NB4 (cell line): ENCODE results near the gene CLECL1.
A peak's percentile ranks its signal among the peaks of the same experiment; 100 is the strongest.

Experiments
- DNase-seq: peaks from one replicate; pipeline ENCODE4 v3.0.0; 2010; ENCODE audit warnings: low read depth
- H3K4me3 ChIP-seq: one replicate; pipeline ENCODE4 v1.5.1; 2011; ENCODE audit warnings: mild to moderate bottlenecking, low read depth, low read length, moderate library complexity
- MYC ChIP-seq: IDR thresholded peaks from 2 replicates; pipeline ENCODE4 v1.6.1; 2011; ENCODE audit warnings: low read depth, low read length
- POLR2A ChIP-seq: IDR thresholded peaks from 2 replicates; pipeline ENCODE4 v1.6.1; 2011; ENCODE audit warnings: mild to moderate bottlenecking; ENCODE audit not compliant: insufficient read length; ENCODE audit errors: extremely low read depth
- TF ChIP-seq, protein P1 (sequence below): IDR thresholded peaks from one replicate; pipeline ENCODE4 v1.5.1; 2012; ENCODE audit warnings: low read depth, low read length
- TF ChIP-seq, protein P2 (sequence below): IDR thresholded peaks from 2 replicates; pipeline ENCODE4 v1.6.1; 2011; ENCODE audit warnings: low read depth, low read length

The CLECL1 gene

DNA sequence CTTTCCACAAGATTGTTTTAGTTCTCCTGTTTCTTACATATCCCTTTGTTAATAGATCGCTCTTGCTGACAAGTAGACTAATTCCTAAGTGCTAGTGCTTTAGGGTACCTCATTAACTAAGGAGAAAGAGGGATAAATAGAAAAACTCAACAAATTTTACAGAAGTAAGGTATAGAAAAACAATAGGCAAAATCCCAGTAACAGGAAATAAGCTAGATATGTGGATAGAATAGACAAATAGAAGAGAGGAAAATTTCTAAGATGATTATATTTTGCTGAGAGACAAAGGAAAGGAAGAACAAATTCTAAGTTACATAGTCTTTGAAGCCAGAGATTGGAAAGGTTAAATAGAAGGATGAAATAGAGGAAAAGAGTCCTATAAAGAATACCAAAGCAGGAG lies 26.8 kb upstream of the CLECL1 start:
- TF ChIP-seq MYC (no peak), POLR2A (no peak)
- TF ChIP-seq, protein P1, sequence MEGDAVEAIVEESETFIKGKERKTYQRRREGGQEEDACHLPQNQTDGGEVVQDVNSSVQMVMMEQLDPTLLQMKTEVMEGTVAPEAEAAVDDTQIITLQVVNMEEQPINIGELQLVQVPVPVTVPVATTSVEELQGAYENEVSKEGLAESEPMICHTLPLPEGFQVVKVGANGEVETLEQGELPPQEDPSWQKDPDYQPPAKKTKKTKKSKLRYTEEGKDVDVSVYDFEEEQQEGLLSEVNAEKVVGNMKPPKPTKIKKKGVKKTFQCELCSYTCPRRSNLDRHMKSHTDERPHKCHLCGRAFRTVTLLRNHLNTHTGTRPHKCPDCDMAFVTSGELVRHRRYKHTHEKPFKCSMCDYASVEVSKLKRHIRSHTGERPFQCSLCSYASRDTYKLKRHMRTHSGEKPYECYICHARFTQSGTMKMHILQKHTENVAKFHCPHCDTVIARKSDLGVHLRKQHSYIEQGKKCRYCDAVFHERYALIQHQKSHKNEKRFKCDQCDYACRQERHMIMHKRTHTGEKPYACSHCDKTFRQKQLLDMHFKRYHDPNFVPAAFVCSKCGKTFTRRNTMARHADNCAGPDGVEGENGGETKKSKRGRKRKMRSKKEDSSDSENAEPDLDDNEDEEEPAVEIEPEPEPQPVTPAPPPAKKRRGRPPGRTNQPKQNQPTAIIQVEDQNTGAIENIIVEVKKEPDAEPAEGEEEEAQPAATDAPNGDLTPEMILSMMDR = no peak
- TF ChIP-seq, protein P2, sequence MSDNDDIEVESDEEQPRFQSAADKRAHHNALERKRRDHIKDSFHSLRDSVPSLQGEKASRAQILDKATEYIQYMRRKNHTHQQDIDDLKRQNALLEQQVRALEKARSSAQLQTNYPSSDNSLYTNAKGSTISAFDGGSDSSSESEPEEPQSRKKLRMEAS = no peak
- no peak overlapping the region for H3K4me3 ChIP-seq
- no peak for DNase-seq

DNA sequence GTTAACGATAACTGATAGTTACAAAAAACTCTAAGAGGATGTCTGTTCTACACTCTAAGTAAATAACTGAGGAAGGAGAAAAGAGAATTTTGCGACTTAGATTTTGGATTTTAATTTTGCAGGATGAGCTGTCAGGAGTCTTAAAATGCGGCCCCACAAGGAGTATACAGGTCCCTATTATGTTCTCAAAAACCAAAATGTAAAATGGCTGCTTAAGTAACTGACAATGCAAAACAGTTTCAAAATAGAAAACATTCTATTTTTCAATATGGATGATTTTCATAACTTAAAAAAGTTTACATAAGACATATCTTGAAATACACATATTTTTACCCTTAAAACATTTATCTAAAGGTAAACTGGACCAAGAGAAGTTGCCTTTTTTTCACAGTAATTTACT lies 25.2 kb upstream of the CLECL1 start:
- peak overlapping the region; percentile 12 for H3K4me3 ChIP-seq
- DNase-seq = no peak
- TF ChIP-seq POLR2A = no peak
- TF ChIP-seq, protein P1 = no peak
- no peak for TF ChIP-seq MYC

DNA sequence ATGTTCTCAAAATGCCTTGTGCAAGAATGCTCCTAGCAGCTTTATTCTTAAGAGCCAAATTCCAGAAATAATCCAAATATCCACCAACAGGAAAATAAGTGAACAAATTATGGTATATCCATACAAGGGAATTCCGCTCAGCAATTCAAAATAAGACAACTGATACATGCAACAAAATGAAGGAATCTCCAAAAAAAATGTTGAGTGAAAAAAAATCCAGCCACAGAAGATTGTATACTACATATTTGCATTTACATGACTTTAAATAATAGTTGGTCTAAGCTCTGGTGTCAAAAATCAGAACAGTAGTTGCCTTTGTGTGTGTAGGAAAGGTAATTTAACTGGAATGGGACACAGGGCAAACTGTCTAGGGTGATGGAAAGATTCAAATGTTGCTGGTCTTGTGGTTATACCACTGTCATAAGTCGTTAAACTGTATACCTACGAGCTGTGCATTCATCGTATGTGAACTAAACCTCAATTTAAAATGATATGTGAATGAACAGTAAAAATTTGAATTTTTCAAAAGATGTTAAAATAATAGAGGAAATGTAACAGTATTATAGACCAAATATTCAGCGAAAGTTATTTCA lies 24.6 kb upstream of the CLECL1 start:
- no peak overlapping the region for H3K4me3 ChIP-seq
- TF ChIP-seq, protein P1 = no peak
- no peak for DNase-seq

DNA sequence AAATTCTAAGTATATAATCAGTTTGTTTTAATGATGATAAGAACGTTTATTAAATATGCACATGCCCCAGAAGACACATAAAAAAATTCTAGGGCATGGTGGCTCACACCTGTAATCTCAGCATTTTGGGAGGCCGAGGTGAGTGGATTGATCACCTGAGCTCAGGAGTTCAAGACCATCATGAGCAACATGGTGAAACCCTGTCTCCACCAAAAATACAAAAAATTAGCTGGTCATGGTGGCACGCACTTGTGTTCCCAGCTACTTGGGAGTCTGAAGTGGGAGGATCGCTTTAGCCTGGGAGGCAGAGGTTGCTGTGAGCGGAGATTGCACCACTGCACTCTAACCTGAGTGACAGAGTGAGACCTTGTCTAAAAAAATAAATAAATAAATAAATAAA lies 23.8 kb upstream of the CLECL1 start:
- no peak for DNase-seq
- TF ChIP-seq, protein P1 = no peak
- TF ChIP-seq, protein P2 = no peak
- TF ChIP-seq POLR2A (no peak), MYC (no peak)
- no peak overlapping the region for H3K4me3 ChIP-seq

DNA sequence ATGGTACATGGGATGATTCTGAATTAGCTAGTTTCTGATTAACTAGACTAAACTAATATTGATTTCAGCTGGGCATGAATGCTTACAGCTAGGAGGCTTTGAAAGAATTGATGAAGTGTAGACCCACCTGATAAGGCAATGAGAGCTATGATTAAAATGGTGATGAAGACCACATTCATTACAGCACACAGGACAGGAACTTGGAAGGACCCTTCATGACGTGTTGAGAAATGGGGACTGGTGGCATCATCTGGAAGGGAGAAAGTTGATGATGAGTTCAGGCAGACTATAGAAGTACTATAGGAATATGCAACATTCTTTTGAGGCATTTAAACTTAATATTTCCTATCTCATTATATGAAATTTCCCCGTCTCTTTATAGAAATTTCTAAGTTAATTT lies 23.3 kb upstream of the CLECL1 start:
- H3K4me3 ChIP-seq = no peak overlapping the region

DNA sequence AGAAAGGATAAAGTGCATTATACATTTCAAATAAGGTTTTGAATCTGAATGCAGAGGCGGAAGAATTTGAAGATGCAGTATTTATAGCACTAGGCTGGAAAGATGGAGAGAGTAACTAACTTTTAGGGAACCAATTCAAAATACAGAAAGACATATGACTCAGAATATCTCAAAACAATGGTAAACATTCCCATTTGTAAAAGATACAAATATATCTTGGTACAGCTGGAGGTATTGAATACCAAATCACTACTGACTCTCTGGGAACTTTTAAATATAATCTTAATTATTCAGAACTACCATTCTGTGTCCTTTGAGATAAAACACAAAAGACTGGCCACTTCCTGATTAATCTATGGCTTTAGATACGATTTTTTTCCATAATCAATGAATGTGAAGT lies 22.7 kb upstream of the CLECL1 start:
- no peak for DNase-seq
- TF ChIP-seq, protein P2 = no peak
- TF ChIP-seq MYC (no peak), POLR2A (no peak)
- TF ChIP-seq, protein P1 = no peak
- no peak overlapping the region for H3K4me3 ChIP-seq

More for the DNA sequence above, 23.3 kb upstream of the CLECL1 start:
- no peak for DNase-seq
- TF ChIP-seq MYC (no peak), POLR2A (no peak)
- TF ChIP-seq, protein P2 = no peak
- TF ChIP-seq, protein P1 = no peak
